CD14-positive monocyte (primary cell): ENCODE results near the gene ALDH18A1. TPM values are rescaled to one million over a fixed set of nuclear protein-coding genes. Genes with fewer than 3 reads are reported as not detected.

ENCODE experiments used
- DNase-seq, 3 donors: peaks; one replicate each; pipeline ENCODE4 v3.0.0-alpha.2; 2011 to 2022
- H2AFZ ChIP-seq: 2 replicates; pipeline ENCODE4 v1.6.0; 2012; ENCODE audit warnings: mild to moderate bottlenecking, low read depth, low read length, inconsistent platforms; ENCODE audit not compliant: insufficient read depth, poor library complexity, severe bottlenecking
- H3K27ac ChIP-seq, 2 donors: 1 replicate in 1 of 2; 2 replicates in 1 of 2; pipeline ENCODE4 v1.5.1; 2012 to 2013; ENCODE audit warnings: low read length in 2 of 2, control low read depth in 1 of 2, inconsistent platforms in 1 of 2, low read depth in 1 of 2, mild to moderate bottlenecking in 1 of 2
- H3K27me3 ChIP-seq, 2 donors: one replicate each; pipeline versions ENCODE4 v1.6.0 to v1.6.1; 2011 to 2013; ENCODE audit warnings: low read length in 2 of 2; ENCODE audit not compliant: control insufficient read depth in 2 of 2, insufficient read depth in 2 of 2
- H3K36me3 ChIP-seq, 2 donors: replicated peaks in 1 of 2; 1 replicate in 1 of 2; 2 replicates in 1 of 2; pipeline versions ENCODE4 v1.5.1 to v1.6.1; 2012 to 2013; ENCODE audit warnings: low read length in 2 of 2, control low read depth in 1 of 2, inconsistent platforms in 1 of 2, mild to moderate bottlenecking in 1 of 2; ENCODE audit not compliant: insufficient read depth in 2 of 2, control insufficient read depth in 1 of 2
- H3K4me1 ChIP-seq, 2 donors: 1 replicate in 1 of 2; 2 replicates in 1 of 2; pipeline versions ENCODE4 v1.5.1 to v1.6.1; 2012 to 2013; ENCODE audit warnings: low read length in 2 of 2, control low read depth in 1 of 2, inconsistent platforms in 1 of 2, mild to moderate bottlenecking in 1 of 2, moderate library complexity in 1 of 2; ENCODE audit not compliant: insufficient read depth in 2 of 2, control insufficient read depth in 1 of 2
- H3K4me2 ChIP-seq: replicated peaks from 2 replicates; pipeline ENCODE3; 2012; ENCODE audit warnings: low read length, moderate library complexity, mild to moderate bottlenecking; ENCODE audit not compliant: poor library complexity, severe bottlenecking; ENCODE audit errors: extremely low read depth
- H3K4me3 ChIP-seq, 3 experiments: fragments of 200-600 bp in 1 of 3; sonication (generic) in 1 of 3; replicated peaks in 1 of 3; 1 replicate in 2 of 3; 2 replicates in 1 of 3; pipeline ENCODE4 v1.5.1; 2011 to 2013; ENCODE audit warnings: low read length in 3 of 3, mild to moderate bottlenecking in 3 of 3, control low read depth in 2 of 3, low read depth in 2 of 3, inconsistent platforms in 1 of 3, moderate library complexity in 1 of 3
- H3K79me2 ChIP-seq: 2 replicates; pipeline ENCODE4 v1.6.0; 2012; ENCODE audit warnings: mild to moderate bottlenecking, control low read depth, inconsistent platforms, low read length, moderate library complexity; ENCODE audit not compliant: insufficient read depth
- H3K9ac ChIP-seq: 2 replicates; pipeline ENCODE4 v1.6.0; 2017; ENCODE audit warnings: low read length, mild to moderate bottlenecking; ENCODE audit not compliant: insufficient read depth, poor library complexity, severe bottlenecking
- H3K9me3 ChIP-seq, 2 donors: replicated peaks in 1 of 2; 1 replicate in 1 of 2; 2 replicates in 1 of 2; pipeline versions ENCODE4 v1.5.1 to v1.6.1; 2012 to 2013; ENCODE audit warnings: low read length in 2 of 2, control low read depth in 1 of 2; ENCODE audit not compliant: control insufficient read depth in 1 of 2, insufficient read depth in 1 of 2
- H4K20me1 ChIP-seq: 2 replicates; pipeline ENCODE4 v1.6.0; 2012; ENCODE audit warnings: mild to moderate bottlenecking, low read length, control low read depth, moderate library complexity; ENCODE audit not compliant: insufficient read depth
- H3K27ac Mint-ChIP-seq, 7 donors: one replicate each; pipeline ENCODE4 v1.8.0; 2020; ENCODE audit warnings: mild to moderate bottlenecking in 7 of 7, mixed read lengths in 7 of 7, moderate library complexity in 6 of 7, inconsistent platforms in 2 of 7
- H3K27me3 Mint-ChIP-seq, 3 donors: one replicate each; pipeline ENCODE4 v1.8.0; 2021 to 2022; ENCODE audit warnings: low read depth in 3 of 3, mild to moderate bottlenecking in 3 of 3, mixed read lengths in 3 of 3, moderate library complexity in 3 of 3, inconsistent platforms in 1 of 3
- H3K36me3 Mint-ChIP-seq, 2 donors: one replicate each; pipeline ENCODE4 v1.8.0; 2020; ENCODE audit warnings: mixed read lengths in 2 of 2, inconsistent platforms in 1 of 2, mild to moderate bottlenecking in 1 of 2
- H3K4me1 Mint-ChIP-seq: one replicate; pipeline ENCODE4 v1.8.0; 2020; ENCODE audit warnings: mild to moderate bottlenecking, mixed read lengths
- H3K4me3 Mint-ChIP-seq, 2 donors: one replicate each; pipeline ENCODE4 v1.8.0; 2020; ENCODE audit warnings: mild to moderate bottlenecking in 2 of 2, mixed read lengths in 2 of 2, moderate library complexity in 1 of 2
- H3K9me3 Mint-ChIP-seq, 7 donors: one replicate each; pipeline ENCODE4 v1.8.0; 2020 to 2022; ENCODE audit warnings: mixed read lengths in 7 of 7, mild to moderate bottlenecking in 6 of 7, moderate library complexity in 6 of 7, inconsistent platforms in 2 of 7
- CTCF ChIP-seq: fragments of 200-600 bp; IDR thresholded peaks from one replicate; pipeline ENCODE4 v1.8.0; 2022; ENCODE audit warnings: antibody characterized with exemption, mild to moderate bottlenecking
- WGBS: methylation state at CpG from one replicate; pipeline ENCODE4 v1.1.5; 2013; ENCODE audit warnings: missing lambda C conversion rate; ENCODE audit not compliant: insufficient coverage; 5-methylcytosine and 5-hydroxymethylcytosine counted together
- intact Hi-C, 2 donors: fragments of 100-400 bp; cut with micrococcal nuclease; formaldehyde crosslinking; loops; one replicate each; pipeline versions ENCODE4 v1.15.0 to v1.15.1; 2023
- polyA plus RNA-seq, 3 donors: library from polyadenylated mRNA; depleted of rRNA in 1 of 3; unstranded in 2 of 3; stranded (reverse) in 1 of 3; fragments of 300-500 nt in 2 of 3; fragments of >200 nt in 1 of 3; fragmentation: Illumina TruSeq in 2 of 3; gene quantifications; 1 replicate in 2 of 3; 2 replicates in 1 of 3; pipeline ENCODE4 v1.2.3, GENCODE V29; 2012 to 2021

ALDH18A1 gene
- polyA plus RNA-seq, 3 donors, result 1.7 to 2.6 (median 2.6) TPM

- 100% methylated on average over 1 of the region's 1 CpG for WGBS
- H3K4me2 ChIP-seq, result no peak overlapping the region
- H3K36me3 ChIP-seq, result peaks cover 4 to 63% of the 10 kb centered on the region in 2 donors
- no peaks in the 10 kb centered on the region for H3K4me1 Mint-ChIP-seq
- no peaks in the 10 kb centered on the region for H3K27me3 ChIP-seq
- no peak overlapping the region for H3K27ac ChIP-seq
- no peak for TF ChIP-seq CTCF
- H2AFZ ChIP-seq, result no peak overlapping the region
- H3K27ac Mint-ChIP-seq, result no peak overlapping the region
- H3K9ac ChIP-seq, result no peak overlapping the region
- peaks cover 0 to 2% (median 1%) of the 10 kb centered on the region in 3 donors for H3K27me3 Mint-ChIP-seq
- no peaks in the 10 kb centered on the region for H3K79me2 ChIP-seq
- H3K4me3 Mint-ChIP-seq, result no peak overlapping the region
- H3K9me3 ChIP-seq, result peaks cover under 1 to 2% of the 10 kb centered on the region in 2 donors
- intact Hi-C loops, result no loop called here
- no peak overlapping the region for H3K4me3 ChIP-seq
- H4K20me1 ChIP-seq, result no peaks in the 10 kb centered on the region
- peaks cover 49 to 51% of the 10 kb centered on the region in 2 donors for H3K36me3 Mint-ChIP-seq
- H3K9me3 Mint-ChIP-seq, result peaks cover 0 to 4% (median 1%) of the 10 kb centered on the region in 7 donors
- no peak for DNase-seq
- no peaks in the 10 kb centered on the region for H3K4me1 ChIP-seq
These were observed 10.4 kb downstream of the ALDH18A1 start for GRCh38 chr10:95646160-95646559.

GRCh38 chr10:95644901-95645300, 11.6 kb downstream of the ALDH18A1 start:
- no peak for TF ChIP-seq CTCF
- Mint-ChIP-seq H3K27me3 (peaks cover 0 to 2% (median 0%) of the 10 kb centered on the region in 3 donors), H3K36me3 (peaks cover 46 to 51% of the 10 kb centered on the region in 2 donors), H3K9me3 (no peaks in the 10 kb centered on the region), H3K27ac (no peak overlapping the region), H3K4me1 (no peaks in the 10 kb centered on the region), H3K4me3 (no peak overlapping the region)
- no peaks in the 10 kb centered on the region for H3K27me3 ChIP-seq
- no peak overlapping the region for H3K9ac ChIP-seq
- H3K4me3 ChIP-seq, result no peak overlapping the region
- H3K4me1 ChIP-seq, result no peaks in the 10 kb centered on the region
- peaks cover 4 to 60% of the 10 kb centered on the region in 2 donors for H3K36me3 ChIP-seq
- no peaks in the 10 kb centered on the region for H3K9me3 ChIP-seq
- no peak for DNase-seq
- no peak overlapping the region for H2AFZ ChIP-seq
- intact Hi-C loops, result no loop called here
- no peak overlapping the region for H3K27ac ChIP-seq
- WGBS, result no CpG with 5 or more reads among the region's 1 CpG
- H4K20me1 ChIP-seq, result no peaks in the 10 kb centered on the region
- no peaks in the 10 kb centered on the region for H3K79me2 ChIP-seq
- no peak overlapping the region for H3K4me2 ChIP-seq
